ENCODE measurements around the gene SIRT7. TPM values are rescaled to one million over a fixed set of nuclear protein-coding genes. Genes with fewer than 3 reads are reported as not detected.

The SIRT7 gene
- total and polyA plus RNA-seq, 2 experiments from 2014 or later: 16.7 to 26.7 TPM

GRCh38 chr17:81903415-81903831 lies 14.6 kb downstream of the SIRT7 start:
- Histone ChIP-seq H3K4me1 (ENCODE audit: low read depth) (no peaks in the 10 kb centered on the region), H3K27me3 (peaks cover 18% of the 10 kb centered on the region), H3K36me3 (peaks cover 15% of the 10 kb centered on the region), H3K4me3 (no peak overlapping the region), H3K9me3 (ENCODE audit: low read depth) (no peaks in the 10 kb centered on the region), H3K27ac (no peak overlapping the region)
- DNase-seq (ENCODE audit: low read depth in 1 of 2, low spot score in 1 of 2): no peak
- TF ChIP-seq CTCF (IDR thresholded peaks at IDR 0.05; ENCODE audit: low read depth, low read length): no peak

GRCh38 chr17:81902653-81903414 lies 15.1 kb downstream of the SIRT7 start:
- Histone ChIP-seq H3K9me3 (ENCODE audit: low read depth) (no peaks in the 10 kb centered on the region), H3K4me1 (ENCODE audit: low read depth) (no peaks in the 10 kb centered on the region), H3K4me3 (no peak overlapping the region), H3K27me3 (peaks cover 18% of the 10 kb centered on the region), H3K36me3 (peaks cover 18% of the 10 kb centered on the region), H3K27ac (no peak overlapping the region)
- TF ChIP-seq CTCF (IDR thresholded peaks at IDR 0.05; ENCODE audit: low read depth, low read length): no peak
- no peak for DNase-seq (ENCODE audit: low read depth in 1 of 2, low spot score in 1 of 2)

- Histone ChIP-seq H3K27ac (no peak within 1 kb of the TSS), H3K27me3 (peaks cover 18% of the 10 kb centered on the region), H3K36me3 (peaks cover 14% of the 10 kb centered on the region), H3K9me3 (ENCODE audit: low read depth) (no peaks in the 10 kb centered on the region), H3K4me3 (peak within 1 kb of the TSS; percentile 33), H3K4me1 (ENCODE audit: low read depth) (no peaks in the 10 kb centered on the region)
- DNase-seq (ENCODE audit: low read depth in 1 of 2, low spot score in 1 of 2): peak; percentile 21 to 72
- no peak for TF ChIP-seq CTCF (IDR thresholded peaks at IDR 0.05; ENCODE audit: low read depth, low read length)
These were observed 15.8 kb downstream of the SIRT7 start, which contains the start of gene NPB for GRCh38 chr17:81902023-81902652. Gene NPB (plus strand): TSS chr17:81902238. CDS start chr17:81902278, 40 bp downstream.

GRCh38 chr17:81901167-81902022 lies 16.6 kb downstream of the SIRT7 start:
- DNase-seq (ENCODE audit: low read depth in 1 of 2, low spot score in 1 of 2): no peak
- no peak overlapping the region for H3K27ac ChIP-seq
- H3K9me3 ChIP-seq (ENCODE audit: low read depth): no peaks in the 10 kb centered on the region
- peaks cover 18% of the 10 kb centered on the region for H3K27me3 ChIP-seq
- peak overlapping the region; percentile 33 for H3K4me3 ChIP-seq
- no peaks in the 10 kb centered on the region for H3K4me1 ChIP-seq (ENCODE audit: low read depth)
- H3K36me3 ChIP-seq: peaks cover 14% of the 10 kb centered on the region
- no peak for TF ChIP-seq CTCF (IDR thresholded peaks at IDR 0.05; ENCODE audit: low read depth, low read length)

- TF ChIP-seq CTCF (IDR thresholded peaks at IDR 0.05; ENCODE audit: low read depth, low read length): no peak
These were observed 17.7 kb downstream of the SIRT7 start for GRCh38 chr17:81900181-81900820.

More at GRCh38 chr17:81900181-81900820, 17.7 kb downstream of the SIRT7 start:
- peaks cover 15% of the 10 kb centered on the region for H3K36me3 ChIP-seq
- DNase-seq (ENCODE audit: low read depth in 1 of 2, low spot score in 1 of 2): no peak
- H3K9me3 ChIP-seq (ENCODE audit: low read depth): no peaks in the 10 kb centered on the region
- H3K27ac ChIP-seq: no peak overlapping the region
- H3K4me3 ChIP-seq: no peak overlapping the region
- no peaks in the 10 kb centered on the region for H3K4me1 ChIP-seq (ENCODE audit: low read depth)
- H3K27me3 ChIP-seq: peaks cover 18% of the 10 kb centered on the region
